H1 (cell line): ENCODE data around the gene HLA-DRB1. TPM values are rescaled to one million over a fixed set of nuclear protein-coding genes. Genes with fewer than 3 reads are reported as not detected.
"Not testable (repeated sequence)": the region's sequence is repeated elsewhere in the genome, so short reads cannot be mapped to it uniquely, and the experiment has no call there.

ENCODE experiments used
- CTCF ChIA-PET: fragments of 300-600 bp; sonication (Branson Sonifier 250); formaldehyde crosslinking; loops from one replicate; lab custom pipeline; 2021; ENCODE audit not compliant: partially characterized antibody; lab: Charles Lee
- POLR2A ChIA-PET: fragments of 300-600 bp; sonication (Branson Sonifier 250); formaldehyde crosslinking; loops from one replicate; lab custom pipeline; 2021; ENCODE audit warnings: inconsistent platforms; ENCODE audit not compliant: partially characterized antibody; lab: Charles Lee
- DNase-seq, 2 experiments: peaks; one replicate each; pipeline versions ENCODE4 v3.0.0 to v3.0.0-alpha.2; 2010 to 2022; ENCODE audit warnings: low spot score in 2 of 2, low read depth in 1 of 2, mixed read lengths in 1 of 2
- FAIRE-seq: peaks from 2 replicates; lab custom pipeline; 2011; peaks lifted over from hg19 to GRCh38; lab: Jason Lieb, UNC
- H2AFZ ChIP-seq: 2 replicates; pipeline ENCODE4 v1.8.1; 2012; ENCODE audit warnings: low read length, inconsistent platforms
- H2AK5ac ChIP-seq: 2 replicates; pipeline ENCODE4 v1.6.1; 2013; ENCODE audit warnings: low read depth, low read length
- H2BK120ac ChIP-seq: replicated peaks from 2 replicates; pipeline ENCODE3; 2013; ENCODE audit warnings: low read depth, low read length, inconsistent platforms
- H2BK12ac ChIP-seq: 2 replicates; pipeline ENCODE4 v1.6.1; 2013; ENCODE audit warnings: low read depth, low read length
- H2BK15ac ChIP-seq: 2 replicates; pipeline ENCODE4 v1.6.1; 2013; ENCODE audit warnings: low read length
- H2BK20ac ChIP-seq: 2 replicates; pipeline ENCODE4 v1.6.1; 2013; ENCODE audit warnings: low read length
- H2BK5ac ChIP-seq: 2 replicates; pipeline ENCODE4 v1.6.1; 2013; ENCODE audit warnings: low read depth, low read length
- H3K14ac ChIP-seq: 2 replicates; pipeline ENCODE4 v1.6.1; 2013; ENCODE audit warnings: inconsistent platforms; ENCODE audit not compliant: insufficient read length
- H3K18ac ChIP-seq: 2 replicates; pipeline ENCODE4 v1.6.1; 2013; ENCODE audit warnings: low read length; ENCODE audit errors: extremely low read depth
- H3K23ac ChIP-seq: 2 replicates; pipeline ENCODE4 v1.6.1; 2013; ENCODE audit warnings: inconsistent platforms; ENCODE audit not compliant: insufficient read length
- H3K23me2 ChIP-seq: 2 replicates; pipeline ENCODE4 v1.6.1; 2013; ENCODE audit warnings: low read depth, low read length
- H3K27ac ChIP-seq: 2 replicates; pipeline ENCODE4 v1.6.1; 2011; ENCODE audit warnings: low read depth, low read length, inconsistent platforms
- H3K27me3 ChIP-seq, 4 experiments: replicated peaks in 1 of 4; 1 replicate in 1 of 4; 2 replicates in 3 of 4; pipeline versions ENCODE4 v1.6.1 to v1.8.1; 2011 to 2013; ENCODE audit warnings: low read length in 3 of 4, mild to moderate bottlenecking in 3 of 4, inconsistent platforms in 2 of 4, mixed read lengths in 2 of 4, moderate library complexity in 1 of 4; ENCODE audit not compliant: control insufficient read depth in 3 of 4, insufficient read depth in 3 of 4; ENCODE audit errors: extremely low read depth in 1 of 4
- H3K36me3 ChIP-seq, 4 experiments: 2 replicates each; pipeline versions ENCODE4 v1.6.1 to v1.8.1; 2011 to 2013; ENCODE audit warnings: mild to moderate bottlenecking in 4 of 4, low read length in 3 of 4, moderate library complexity in 2 of 4, control low read depth in 1 of 4, inconsistent platforms in 1 of 4; ENCODE audit not compliant: insufficient read depth in 4 of 4, control insufficient read depth in 2 of 4
- H3K4ac ChIP-seq: replicated peaks from 2 replicates; pipeline ENCODE3; 2013; ENCODE audit warnings: low read length, low read depth, mixed read lengths, inconsistent platforms; ENCODE audit not compliant: insufficient read length
- H3K4me1 ChIP-seq, 4 experiments: replicated peaks in 1 of 4; 1 replicate in 1 of 4; 2 replicates in 3 of 4; pipeline versions ENCODE4 v1.6.1 to v1.8.1; 2011 to 2013; ENCODE audit warnings: low read length in 3 of 4, inconsistent platforms in 2 of 4, mixed read lengths in 1 of 4; ENCODE audit not compliant: insufficient read depth in 4 of 4, control insufficient read depth in 3 of 4
- H3K4me2 ChIP-seq, 2 experiments: 2 replicates each; pipeline versions ENCODE4 v1.6.1 to v1.8.1; 2011 to 2013; ENCODE audit warnings: low read depth in 2 of 2, low read length in 2 of 2, control low read depth in 1 of 2, inconsistent platforms in 1 of 2, mild to moderate bottlenecking in 1 of 2; ENCODE audit not compliant: insufficient read depth in 1 of 2
- H3K4me3 ChIP-seq, 4 experiments: fragments of 200-600, 300-600 bp in 1 of 4; sonication (generic), shearing (Covaris generic), sonication (Bioruptor Twin) in 1 of 4; 2 replicates each; pipeline versions ENCODE4 v1.5.1 to v1.8.1; 2011 to 2016; ENCODE audit warnings: low read length in 4 of 4, low read depth in 3 of 4, control low read depth in 2 of 4, inconsistent platforms in 2 of 4, mild to moderate bottlenecking in 2 of 4, mixed read lengths in 1 of 4, moderate library complexity in 1 of 4; ENCODE audit not compliant: insufficient read depth in 2 of 4; ENCODE audit errors: extremely low read depth in 1 of 4
- H3K56ac ChIP-seq: replicated peaks from 2 replicates; pipeline ENCODE3; 2013; ENCODE audit warnings: low read depth, mild to moderate bottlenecking, mixed read lengths, low read length, inconsistent platforms; ENCODE audit not compliant: insufficient read length
- H3K79me1 ChIP-seq: 2 replicates; pipeline ENCODE4 v1.6.1; 2013; ENCODE audit warnings: low read depth, low read length, control low read depth
- H3K79me2 ChIP-seq, 2 experiments: 2 replicates each; pipeline versions ENCODE4 v1.6.1 to v1.8.1; 2012 to 2013; ENCODE audit warnings: low read length in 2 of 2, mild to moderate bottlenecking in 2 of 2, inconsistent platforms in 1 of 2; ENCODE audit not compliant: insufficient read depth in 2 of 2, control insufficient read depth in 1 of 2
- H3K9ac ChIP-seq, 4 experiments: replicated peaks in 1 of 4; 1 replicate in 1 of 4; 2 replicates in 3 of 4; pipeline versions ENCODE4 v1.6.1 to v1.8.1; 2011 to 2013; ENCODE audit warnings: low read depth in 3 of 4, low read length in 3 of 4, control low read depth in 2 of 4, mild to moderate bottlenecking in 2 of 4, moderate library complexity in 2 of 4, inconsistent platforms in 1 of 4; ENCODE audit errors: extremely low read depth in 1 of 4
- H3K9me3 ChIP-seq, 2 experiments: 2 replicates each; pipeline versions ENCODE4 v1.6.1 to v1.8.1; 2012 to 2013; ENCODE audit warnings: mild to moderate bottlenecking in 2 of 2, moderate library complexity in 2 of 2, control low read depth in 1 of 2, inconsistent platforms in 1 of 2, low read depth in 1 of 2, low read length in 1 of 2, mixed read lengths in 1 of 2; ENCODE audit not compliant: insufficient read depth in 2 of 2
- H4K20me1 ChIP-seq, 2 experiments: replicated peaks in 1 of 2; 2 replicates each; pipeline versions ENCODE3 to v1.8.1; 2011 to 2013; ENCODE audit warnings: inconsistent platforms in 2 of 2, low read length in 2 of 2, mild to moderate bottlenecking in 1 of 2; ENCODE audit not compliant: insufficient read depth in 2 of 2, control insufficient read depth in 1 of 2
- H4K5ac ChIP-seq: 2 replicates; pipeline ENCODE4 v1.6.1; 2013; ENCODE audit warnings: low read length, low read depth, mixed read lengths, inconsistent platforms; ENCODE audit not compliant: insufficient read length
- H4K8ac ChIP-seq: 2 replicates; pipeline ENCODE4 v1.8.0; 2013; ENCODE audit warnings: mild to moderate bottlenecking, moderate library complexity, low read length, inconsistent platforms; ENCODE audit not compliant: insufficient read depth; ENCODE audit errors: extremely low read depth
- H4K91ac ChIP-seq: replicated peaks from 2 replicates; pipeline ENCODE3; 2013; ENCODE audit warnings: low read length, mixed read lengths, inconsistent platforms; ENCODE audit not compliant: insufficient read length
- CTCF ChIP-seq, 3 experiments: IDR thresholded peaks; 1 replicate in 2 of 3; 2 replicates in 1 of 3; pipeline versions ENCODE4 v1.5.1 to v1.6.1; 2011; ENCODE audit warnings: low read length in 3 of 3, mild to moderate bottlenecking in 3 of 3, inconsistent platforms in 2 of 3, low read depth in 1 of 3, moderate library complexity in 1 of 3; ENCODE audit not compliant: insufficient read depth in 1 of 3; ENCODE audit errors: control extremely low read depth in 1 of 3
- HDAC2 ChIP-seq, 2 experiments: fragments of 300-600 bp in 1 of 2; sonication (generic) in 1 of 2; IDR thresholded peaks; 2 replicates each; pipeline ENCODE4 v1.6.1; 2011 to 2012; ENCODE audit warnings: low read depth in 2 of 2, low read length in 2 of 2, mild to moderate bottlenecking in 2 of 2, moderate library complexity in 2 of 2, borderline replicate concordance in 1 of 2, inconsistent platforms in 1 of 2
- WGBS, 2 experiments: shearing (Covaris generic) in 1 of 2; methylation state at CpG; one replicate each; pipeline versions ENCODE4 v1.1.6 to v1.1.7; 2013 to 2015; ENCODE audit warnings: low lambda C conversion rate in 2 of 2, mixed read lengths in 2 of 2, inconsistent platforms in 1 of 2, low coverage in 1 of 2, missing lambda C conversion rate in 1 of 2; ENCODE audit not compliant: insufficient replicate concordance in 2 of 2, insufficient coverage in 1 of 2, insufficient read length in 1 of 2; ENCODE audit errors: extremely low coverage in 1 of 2, missing lambda C conversion rate in 1 of 2; 5-methylcytosine and 5-hydroxymethylcytosine counted together
- polyA plus RNA-seq, 7 experiments: library from polyadenylated mRNA; depleted of rRNA in 3 of 7; stranded (reverse) in 5 of 7; unstranded in 2 of 7; fragments of >200 nt in 5 of 7; fragments of 200-250 nt in 2 of 7; gene quantifications; 1 replicate in 5 of 7; 2 replicates in 1 of 7; 4 replicates in 1 of 7; pipeline versions ENCODE4 v1.2.1 to v1.2.3, GENCODE V29; 2011 to 2013; ENCODE audit warnings: missing spikeins in 2 of 7, mixed read lengths in 2 of 7
- total RNA-seq: library from RNA; stranded (reverse); fragmentation: NEBNext Ultra II Directional; extraction: Animal tissue kit (Norgen Biotek cat#: 25700); gene quantifications from 2 replicates; pipeline ENCODE4 v1.2.1, GENCODE V29; 2021

HLA-DRB1 gene
- total and polyA plus RNA-seq, 2 of the 8 experiments (the other 6 are each of a cell fraction or from before 2014, with no cell fraction given): 6.7 to 7.5 TPM

GRCh38 chr6:32635526-32636123, 46.0 kb upstream of the HLA-DRB1 start (continued):
- TF ChIP-seq HDAC2 (IDR thresholded peaks at IDR 0.05; ENCODE audit: borderline replicate concordance in 1 of 2, low read depth in 2 of 2, low read length in 2 of 2): no peak
- no peak for TF ChIP-seq CTCF (IDR thresholded peaks at IDR 0.05; ENCODE audit: control extremely low read depth in 1 of 3, insufficient read depth in 1 of 3, low read depth in 1 of 3, low read length in 3 of 3)
- TF ChIP-seq, all 59 proteins: peak for 0

GRCh38 chr6:32629793-32630192, 40.1 kb upstream of the HLA-DRB1 start:
- H3K27ac ChIP-seq, H3K4me2 ChIP-seq, H3K4me3 ChIP-seq, H3K36me3 ChIP-seq, DNase-seq, H3K27me3 ChIP-seq, H2BK12ac ChIP-seq, H2BK20ac ChIP-seq, H3K23ac ChIP-seq, CTCF ChIA-PET, H3K18ac ChIP-seq, H2AK5ac ChIP-seq, H4K20me1 ChIP-seq, H2BK120ac ChIP-seq, H2BK15ac ChIP-seq, H4K5ac ChIP-seq, H3K14ac ChIP-seq, H3K4ac ChIP-seq, H3K79me2 ChIP-seq, H3K4me1 ChIP-seq, H3K79me1 ChIP-seq, H2AFZ ChIP-seq, H3K9ac ChIP-seq, H3K9me3 ChIP-seq, FAIRE-seq, H2BK5ac ChIP-seq, H4K91ac ChIP-seq, POLR2A ChIA-PET, H4K8ac ChIP-seq, H3K23me2 ChIP-seq, H3K56ac ChIP-seq: not testable (repeated sequence)
- WGBS, 2 experiments: 95% methylated on average over 2 of the region's 13 CpGs; no CpG with 5 or more reads in 1 of the 2 experiments
